ENCODE data around the gene FEV.
A peak's percentile ranks its signal among the peaks of the same experiment; 100 is the strongest.

Gene FEV

DNA sequence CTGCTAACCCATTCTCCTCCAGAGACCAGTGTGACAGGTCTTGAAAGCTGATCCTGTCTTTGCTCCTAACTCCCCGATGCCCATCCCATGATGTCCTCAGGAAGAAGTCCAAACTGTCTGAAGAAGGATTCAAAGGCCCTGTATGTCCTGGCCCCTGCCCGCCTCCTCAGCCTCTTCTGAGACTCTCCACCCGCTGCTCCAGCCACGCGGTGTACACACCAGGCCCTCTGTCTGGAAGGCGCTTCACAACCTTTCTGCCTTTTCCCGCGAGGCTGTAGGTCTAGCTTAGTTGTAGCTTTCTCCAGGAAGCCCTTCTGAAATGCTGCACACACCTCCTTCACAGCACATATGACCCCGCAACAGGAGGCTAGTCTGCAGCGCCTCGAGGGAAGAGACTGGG, 31.7 kb upstream of the FEV start:
- DNase-seq = no peak

DNA sequence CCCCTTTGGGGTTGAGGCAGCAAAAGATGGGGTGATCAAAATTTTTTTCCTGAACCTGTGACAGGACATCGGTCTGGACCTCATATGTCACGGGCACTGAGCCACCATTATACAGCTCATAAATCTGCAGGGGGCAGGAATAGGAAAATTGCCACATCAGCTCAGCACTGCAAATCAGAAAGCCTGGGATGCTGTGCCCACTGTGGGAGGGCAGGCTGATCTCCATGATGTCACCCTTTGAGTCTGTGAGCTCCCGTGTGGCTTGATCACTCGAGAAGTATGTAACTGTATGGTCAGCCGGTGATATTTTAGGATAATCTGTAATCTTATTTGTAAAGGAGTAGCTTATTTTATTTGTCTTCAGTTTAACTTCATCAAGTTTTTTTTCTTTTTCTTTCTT, 25.9 kb upstream of the FEV start:
- DNase-seq = no peak

DNA sequence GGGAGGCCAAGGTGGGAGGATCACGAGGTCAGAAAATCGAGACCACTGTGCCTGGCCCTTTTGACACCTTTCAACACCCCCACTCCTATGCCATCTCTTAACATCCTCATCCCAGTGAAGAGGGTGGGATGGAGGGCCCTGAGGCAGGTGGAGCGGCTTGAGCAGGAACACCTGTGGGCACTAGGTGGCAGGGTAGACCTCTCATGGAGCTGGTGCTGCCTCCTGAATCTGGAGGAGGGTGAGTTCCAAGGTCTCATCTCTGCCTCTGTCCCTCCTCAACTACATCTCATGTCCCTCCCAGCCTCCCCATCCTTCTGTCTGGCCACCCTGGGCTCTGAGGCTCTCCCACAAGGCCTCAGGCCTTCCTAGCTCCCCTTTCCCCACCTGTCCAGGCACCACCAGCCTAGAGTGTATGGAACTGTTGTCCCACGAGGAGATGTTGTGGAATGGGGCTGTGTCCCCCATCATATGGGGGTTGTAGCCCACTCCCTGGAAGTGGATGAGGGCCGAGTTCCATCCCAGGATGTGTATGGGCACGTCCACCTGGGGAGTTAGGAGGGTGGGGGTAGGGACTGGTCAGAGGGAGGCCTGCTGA, 25.3 kb upstream of the FEV start:
- no peak for DNase-seq

DNA sequence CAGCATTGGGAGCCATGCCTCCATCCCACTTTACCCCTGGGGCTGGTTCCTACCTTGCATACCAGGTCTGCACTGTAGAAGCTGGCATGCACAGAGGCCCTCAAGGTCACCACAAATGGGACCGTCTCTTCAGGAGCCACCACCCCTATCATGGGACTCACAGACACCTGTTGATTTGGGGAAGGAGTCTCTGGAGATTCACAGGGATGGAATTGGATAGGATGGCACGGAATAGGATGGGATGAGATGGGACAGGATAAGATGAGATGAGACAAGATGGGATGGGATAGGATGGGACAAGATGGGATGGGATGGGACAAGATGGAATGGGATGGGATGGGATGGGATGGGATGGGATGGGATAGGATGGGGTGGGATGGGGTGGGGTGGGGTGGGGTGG, 24.3 kb upstream of the FEV start:
- DNase-seq = no peak

DNA sequence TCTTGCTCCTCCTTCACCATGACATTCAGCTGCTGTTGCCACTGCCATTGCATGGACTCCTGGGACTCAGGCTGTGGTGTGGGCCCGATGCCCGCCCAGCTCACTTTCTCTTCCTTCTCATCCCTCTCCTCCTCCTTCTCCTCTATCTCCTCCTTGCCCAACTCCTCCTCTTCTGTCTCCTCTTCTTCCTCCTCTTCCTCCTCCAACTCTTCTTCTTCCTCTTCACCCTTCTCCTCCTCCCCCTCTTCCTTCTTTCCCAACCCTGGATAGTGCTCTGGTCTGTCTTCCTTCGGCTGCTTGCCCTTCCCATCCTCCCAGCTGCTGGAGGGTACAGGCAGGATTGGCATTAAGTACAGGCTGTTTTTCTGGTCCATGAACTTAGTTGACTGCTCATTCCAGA, 19.0 kb upstream of the FEV start:
- DNase-seq = no peak

DNA sequence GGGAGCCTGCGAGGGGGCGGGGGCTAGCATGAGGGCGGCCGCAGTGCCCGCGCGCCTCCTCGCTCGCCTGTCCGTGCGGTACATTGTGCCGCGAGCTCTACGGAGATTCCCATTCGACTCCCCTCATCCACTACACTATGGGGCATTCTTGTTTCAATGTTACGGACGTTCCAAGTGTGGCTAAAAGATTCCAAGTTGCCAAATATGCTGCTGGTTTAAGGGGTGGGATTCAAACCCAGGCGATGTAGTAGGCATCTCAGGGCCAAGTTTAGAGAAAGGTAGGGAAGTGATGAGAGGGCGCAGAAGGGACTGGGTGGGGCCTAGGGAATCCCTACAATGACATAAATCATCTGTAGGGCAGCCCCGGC, 18.3 kb upstream of the FEV start:
- DNase-seq = no peak

DNA sequence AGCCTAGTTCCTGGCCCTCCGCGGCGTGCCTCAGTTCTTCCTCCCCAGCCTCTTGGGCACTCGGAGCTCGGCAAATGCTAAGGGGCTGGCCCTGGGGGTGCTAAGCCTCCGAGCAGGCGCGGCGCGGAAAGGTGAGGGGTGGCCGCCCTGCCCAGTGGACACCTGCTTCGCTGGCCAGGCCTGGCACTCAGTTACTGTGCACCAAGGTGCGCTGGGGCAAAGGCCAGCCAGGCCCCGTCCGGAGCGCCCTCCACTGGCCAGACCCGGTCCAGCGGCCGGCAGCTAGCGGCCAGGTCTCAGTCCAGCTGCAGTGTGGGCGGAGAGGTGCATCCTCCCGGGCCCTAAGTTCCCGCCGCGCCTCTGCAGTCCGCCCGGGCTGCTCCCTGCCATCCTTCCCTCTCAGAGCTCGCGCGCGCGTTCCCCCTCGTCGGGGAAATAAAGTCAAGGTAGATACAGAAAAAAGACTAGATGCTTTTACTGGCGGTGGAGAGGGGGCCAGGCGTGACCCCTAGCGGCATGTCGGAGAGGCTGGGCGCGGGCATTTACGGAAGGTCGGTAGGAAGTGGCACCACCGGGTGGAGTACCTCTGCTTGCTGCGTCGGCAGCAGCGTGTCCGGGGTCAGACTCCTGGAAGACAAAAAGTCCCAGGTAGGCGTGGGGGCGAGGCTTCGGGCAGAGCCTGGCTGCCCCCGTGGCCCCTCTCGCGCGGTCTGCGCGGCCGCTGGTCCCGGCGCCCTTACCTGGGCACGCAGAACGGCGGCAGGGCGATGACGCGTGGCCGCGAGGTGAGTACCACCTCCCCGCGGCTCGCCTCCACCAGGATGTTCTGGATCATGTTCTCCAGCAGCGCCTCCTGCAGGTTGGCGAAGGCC, 17.6 kb upstream of the FEV start:
- peak; percentile 34 for DNase-seq

DNA sequence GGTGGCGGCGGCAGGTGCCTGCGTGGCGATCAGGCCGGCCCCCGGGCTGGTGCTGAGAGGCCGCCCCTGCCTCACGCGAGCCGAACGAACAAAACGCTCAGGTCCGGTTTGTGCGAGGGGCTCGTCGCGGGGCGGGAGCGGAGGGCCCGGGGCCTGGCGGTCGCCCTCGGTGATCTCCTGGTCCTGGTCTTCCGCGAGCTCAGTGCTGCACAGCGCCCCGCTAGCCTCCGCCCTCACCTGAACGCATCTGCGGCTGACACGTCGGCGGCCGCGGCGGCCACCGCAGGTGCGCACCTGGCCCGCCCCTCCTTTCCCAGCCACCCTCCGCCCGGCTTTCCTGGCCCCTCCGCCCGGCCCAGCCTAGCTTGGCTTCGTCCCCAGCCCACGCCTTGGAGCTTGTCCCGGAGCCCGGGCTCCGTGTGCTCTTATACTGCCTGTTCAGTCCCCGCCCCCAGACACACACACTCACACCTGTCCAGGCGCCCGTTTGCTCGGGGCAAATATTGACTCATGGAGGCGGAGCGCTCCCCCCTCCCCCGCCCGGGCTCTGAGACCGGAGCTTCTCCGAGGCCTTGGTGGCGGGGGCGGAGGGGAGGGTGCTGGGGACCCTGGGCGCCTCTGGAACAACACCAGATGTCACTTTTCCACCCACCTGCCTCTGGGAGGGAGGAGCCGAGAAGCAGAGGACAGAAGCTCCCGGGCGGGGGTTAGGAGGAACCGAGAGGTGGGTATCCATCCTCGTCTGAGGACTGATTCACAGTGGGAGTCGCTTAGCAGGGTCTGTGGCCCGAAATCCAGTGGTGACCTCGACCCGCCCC, 16.8 kb upstream of the FEV start:
- no peak for DNase-seq

DNA sequence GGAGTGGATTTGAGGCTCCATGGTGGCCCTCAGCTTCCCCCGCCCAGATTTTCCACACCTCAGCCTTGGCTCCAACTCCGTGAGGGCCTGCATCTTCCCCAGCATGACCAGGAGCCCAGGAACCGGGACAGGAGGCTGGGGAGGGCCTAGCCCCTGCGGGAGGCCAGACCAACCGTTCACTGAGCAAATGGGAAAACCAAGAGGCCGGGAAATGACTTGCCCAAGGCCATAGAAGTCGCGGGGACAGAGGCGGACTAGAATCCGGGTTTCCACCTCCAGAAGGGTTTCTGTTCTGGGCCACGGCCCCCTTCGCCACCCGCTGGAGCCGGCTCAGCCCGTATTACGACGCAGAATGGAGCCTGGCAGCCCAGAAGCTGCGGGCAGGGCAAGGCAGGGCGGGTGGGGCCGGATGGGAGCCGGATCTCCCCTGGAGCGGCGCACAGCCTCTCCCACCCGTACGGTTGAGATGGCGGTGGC, 16.2 kb upstream of the FEV start:
- DNase-seq = no peak

DNA sequence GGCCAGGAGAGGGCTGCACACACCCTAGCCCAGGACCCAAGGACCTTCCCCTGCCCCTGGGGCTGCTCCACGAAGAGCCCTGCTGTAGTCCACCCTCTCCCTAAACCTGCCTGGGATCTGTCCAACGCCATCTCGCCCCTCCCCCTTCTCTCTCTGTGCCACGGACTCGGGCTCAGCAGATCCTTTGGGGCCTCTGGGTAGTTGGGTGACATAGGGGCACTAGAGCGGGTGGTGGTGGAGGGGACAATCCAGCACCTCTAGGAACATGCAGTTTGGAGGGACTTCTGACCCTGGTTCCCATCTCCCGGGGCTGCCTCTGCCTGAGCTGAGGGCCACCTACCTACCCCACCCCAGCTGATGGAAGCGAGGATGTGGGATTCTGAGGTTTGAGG, 15.6 kb upstream of the FEV start:
- DNase-seq = no peak

DNA sequence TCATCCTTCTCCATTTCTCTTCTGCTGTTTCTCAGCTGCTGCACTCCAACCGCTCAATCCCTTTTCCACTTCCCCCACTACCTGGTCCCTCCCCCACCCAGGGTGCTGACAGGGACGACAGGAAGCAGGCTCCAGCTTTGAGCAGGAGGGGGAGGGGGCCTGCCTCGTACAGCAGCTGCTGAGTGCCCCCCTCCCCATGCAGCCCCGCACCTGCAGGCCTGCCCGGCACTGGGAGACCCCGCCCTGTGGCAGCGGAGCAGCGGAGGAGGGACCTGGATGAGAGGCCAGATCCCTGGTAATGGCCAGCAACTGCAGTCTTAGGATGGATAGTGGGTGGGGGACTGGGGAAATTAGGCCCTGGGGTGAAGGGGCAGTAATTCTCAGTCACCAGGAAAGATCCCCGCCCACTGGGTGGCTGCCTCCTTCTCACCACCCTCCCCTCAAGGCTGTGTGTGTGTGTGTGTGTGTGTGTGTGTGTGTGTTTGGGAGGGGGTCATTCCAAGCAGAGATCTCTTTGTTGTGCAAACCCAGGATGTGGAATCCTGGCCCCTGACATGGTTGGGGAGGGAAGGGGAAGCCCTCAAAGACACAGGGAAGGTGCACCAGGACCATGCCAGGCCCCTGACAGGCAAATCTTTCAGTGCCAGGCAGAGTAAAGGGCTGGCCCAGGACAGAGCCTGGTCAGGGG, 15.0 kb upstream of the FEV start:
- DNase-seq = no peak

DNA sequence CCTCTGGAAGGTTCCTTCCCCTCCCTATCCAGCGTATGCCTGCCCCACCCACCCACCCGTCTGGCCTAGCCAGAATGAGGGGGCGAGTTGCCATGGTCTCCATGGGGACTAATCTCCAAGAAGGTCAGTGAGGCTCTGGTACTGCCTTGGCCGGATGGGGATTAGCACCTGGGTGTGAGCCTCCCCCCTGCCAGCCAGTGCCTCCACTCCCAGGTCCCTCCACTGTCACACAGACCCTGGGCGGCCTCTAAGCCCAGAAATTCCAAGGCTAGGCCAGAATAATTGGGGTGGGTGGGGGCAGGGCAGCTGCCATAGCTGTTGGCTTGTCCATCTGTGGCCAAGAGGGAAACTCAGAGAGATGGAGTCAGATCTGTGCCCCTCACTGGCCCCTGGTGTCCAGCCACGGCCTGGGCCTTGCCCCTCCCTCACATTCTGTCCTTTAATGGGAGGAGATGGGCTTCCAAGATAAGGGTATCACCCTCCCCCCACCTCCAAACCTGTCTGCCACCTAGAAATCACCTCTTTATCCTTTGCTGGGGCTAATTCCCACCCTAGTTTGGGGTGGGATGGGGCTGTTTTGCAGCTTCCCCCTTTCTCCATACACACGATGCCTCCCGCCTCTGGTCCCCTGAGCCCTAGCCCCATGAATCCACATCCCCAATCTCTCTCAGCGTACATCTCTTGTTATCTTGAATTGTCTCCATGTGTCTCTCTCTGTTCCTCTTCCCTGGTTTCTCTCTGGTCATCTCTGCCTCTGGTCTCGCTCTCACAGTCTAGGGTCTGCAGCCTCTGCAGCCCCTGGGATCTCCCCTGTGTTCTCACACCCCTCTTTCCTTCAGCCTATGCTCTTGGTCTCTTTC, 14.3 kb upstream of the FEV start:
- DNase-seq = no peak

DNA sequence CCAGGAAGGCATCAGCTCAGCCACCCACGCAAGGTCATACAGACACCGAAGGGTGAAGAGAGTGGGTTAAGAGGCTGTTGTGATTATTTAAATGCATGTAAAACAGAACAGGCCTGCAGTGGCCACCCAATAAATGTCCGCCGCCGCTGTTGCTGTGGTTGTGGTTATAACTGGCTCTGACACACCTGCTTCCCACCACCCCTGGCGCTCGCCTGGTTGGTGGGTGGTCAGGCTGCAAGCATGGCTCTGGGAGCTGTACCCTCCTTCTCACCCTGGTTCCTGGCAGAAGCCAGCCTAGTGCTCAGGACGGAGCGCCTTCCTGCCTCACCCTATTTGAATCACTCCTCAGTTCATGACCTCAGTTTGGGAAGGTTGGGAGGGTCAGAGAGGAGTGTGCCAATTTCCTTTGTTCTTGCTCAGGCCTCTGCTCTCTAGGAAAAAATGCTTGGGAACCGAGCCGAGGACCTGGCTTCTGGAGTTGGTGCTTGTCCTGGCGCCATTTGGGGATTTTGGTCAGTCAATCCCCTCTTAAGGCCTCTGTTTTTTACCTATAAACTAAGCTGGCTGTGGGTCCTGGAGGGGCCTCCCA, 13.5 kb upstream of the FEV start:
- DNase-seq = no peak

DNA sequence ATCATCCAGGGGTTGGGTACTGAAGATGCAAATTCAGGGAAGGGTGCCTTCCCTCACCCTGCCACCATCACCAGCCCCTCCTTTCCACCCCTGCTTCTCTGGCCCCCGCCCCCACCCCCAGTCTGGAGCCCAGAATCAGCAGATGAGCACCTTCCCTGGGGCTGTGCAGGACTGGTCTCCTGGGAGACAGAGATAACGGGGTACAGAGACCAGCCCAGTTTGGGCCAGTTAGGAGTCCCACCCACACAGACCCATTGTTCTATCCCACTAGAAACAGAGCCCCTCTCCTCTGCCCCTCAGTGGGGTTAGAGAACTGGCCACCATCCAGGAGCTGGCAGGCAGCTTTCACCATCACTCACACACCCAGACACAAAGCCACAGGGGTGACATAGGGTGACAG, 12.7 kb upstream of the FEV start:
- DNase-seq = no peak

DNA sequence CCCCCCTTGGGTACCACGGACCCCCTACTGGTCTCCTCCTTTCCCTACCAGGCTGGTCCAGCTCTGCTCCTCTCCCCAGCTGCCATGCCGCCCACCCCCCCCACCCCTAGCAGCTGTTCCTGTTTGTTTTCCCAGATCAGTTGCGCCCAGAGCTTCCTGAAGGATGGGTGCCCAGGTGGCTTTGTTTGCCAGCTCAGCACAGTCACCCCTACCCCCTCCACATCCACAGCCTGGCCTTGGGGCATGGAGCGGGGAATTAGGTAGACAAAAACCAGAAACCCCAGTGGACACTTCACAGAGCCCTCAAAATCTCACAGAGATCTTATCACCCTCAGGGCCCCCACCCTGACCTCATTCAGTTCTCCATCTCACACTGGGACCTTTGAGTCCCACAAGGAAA, 12.0 kb upstream of the FEV start:
- DNase-seq = no peak

DNA sequence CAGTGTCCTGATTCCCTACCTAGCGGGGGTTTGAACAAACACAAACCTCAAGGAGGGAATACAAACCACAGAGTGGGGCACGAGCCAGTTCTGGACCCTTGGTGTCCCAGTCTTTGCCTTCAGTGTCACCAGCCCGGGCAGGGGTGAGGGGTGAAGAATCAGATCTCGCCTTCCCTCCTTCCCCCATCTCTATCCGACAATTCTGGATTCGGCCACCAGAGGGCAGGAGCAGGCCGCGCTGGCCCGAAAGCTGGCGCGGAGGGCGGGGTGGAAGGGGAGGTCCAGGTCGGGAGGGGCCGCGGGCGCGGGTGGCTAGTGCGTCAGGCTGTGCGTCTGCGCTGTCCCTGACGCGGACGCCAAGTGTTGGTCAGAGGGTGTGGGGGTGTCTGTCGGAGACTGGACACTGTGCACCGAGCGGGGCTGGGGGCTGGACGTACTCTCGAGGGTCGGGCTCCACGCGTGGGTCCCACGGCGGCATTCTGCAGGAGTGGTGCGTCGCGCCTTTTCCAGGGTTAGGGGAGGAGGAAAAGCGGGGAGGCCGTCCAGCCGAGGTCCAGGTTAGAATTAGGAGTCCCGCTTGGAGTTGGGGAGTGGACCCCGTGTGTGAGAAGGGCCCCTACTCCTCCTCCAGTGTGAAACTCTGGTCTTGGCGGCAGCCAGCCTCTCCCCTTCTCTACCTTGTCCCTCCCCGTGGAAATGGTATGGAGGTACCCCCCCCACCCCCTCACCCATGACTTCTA, 11.2 kb upstream of the FEV start:
- DNase-seq = peak; percentile 58

DNA sequence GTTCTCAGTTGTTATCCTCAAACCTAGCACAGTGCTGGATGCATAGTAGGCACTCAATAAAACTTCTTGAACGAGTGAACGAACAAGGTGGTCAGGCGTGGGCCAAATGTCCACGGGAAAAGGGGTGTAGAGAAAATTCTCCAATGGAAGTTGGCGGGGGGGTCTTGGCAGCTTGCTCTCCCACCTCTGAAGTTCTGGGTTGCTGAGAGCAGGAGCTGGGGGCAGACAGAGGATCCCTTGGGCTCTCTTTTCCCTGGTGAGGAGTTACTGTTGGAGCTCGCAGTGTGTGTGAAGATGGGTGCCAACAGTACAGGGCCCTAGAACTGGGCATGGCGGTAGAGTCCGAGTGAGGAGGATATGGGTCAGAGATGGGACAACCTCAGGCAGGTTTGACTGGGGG, 10.6 kb upstream of the FEV start:
- DNase-seq = no peak

DNA sequence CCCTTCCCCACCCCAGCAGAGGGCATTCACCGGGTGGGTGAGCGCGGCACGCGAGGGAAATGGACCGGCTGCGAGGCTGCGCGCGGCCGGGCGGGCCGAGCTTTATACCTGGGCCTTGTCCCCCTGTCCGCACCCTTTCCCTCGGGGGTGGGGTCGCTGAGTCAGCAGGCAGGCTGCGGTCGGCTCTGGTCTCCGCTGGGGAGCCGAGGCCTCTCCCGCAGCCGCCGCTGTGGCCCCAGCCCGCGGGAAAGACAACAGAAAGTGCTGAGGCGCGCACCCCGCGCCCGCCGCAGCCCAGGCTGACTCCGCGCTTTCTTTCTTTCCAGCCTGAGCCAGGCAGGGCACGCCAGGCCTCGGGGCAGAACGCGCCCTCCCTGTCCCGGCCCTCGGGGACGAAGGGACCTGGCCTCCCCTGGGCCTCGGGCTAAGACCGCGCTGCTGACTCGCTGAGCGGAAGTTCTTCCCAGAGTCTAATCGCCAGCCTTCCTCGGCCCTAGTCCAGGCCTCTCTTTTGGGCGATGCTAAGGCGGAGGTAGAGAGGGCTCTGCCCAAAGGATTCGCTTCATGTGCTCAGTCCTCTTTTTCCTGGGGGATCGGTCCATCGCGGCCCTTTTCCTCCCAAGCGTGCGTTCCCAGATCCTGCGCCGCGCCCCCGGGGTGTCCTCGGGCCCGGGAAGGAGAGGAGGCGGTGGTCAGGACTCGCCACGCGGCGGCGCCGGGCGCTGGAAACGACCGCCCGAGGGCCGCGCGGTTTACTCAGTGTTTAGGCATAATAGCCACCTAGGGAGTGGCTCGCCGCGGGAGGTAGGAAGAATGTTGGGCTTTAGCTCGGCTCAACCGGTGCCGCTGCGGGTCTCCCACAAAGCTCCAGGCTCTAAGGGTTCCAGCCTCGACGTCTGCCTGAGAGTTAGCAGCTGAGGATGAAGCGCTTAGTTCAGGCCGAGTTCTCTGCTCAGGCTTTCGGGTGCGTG, 8.6 kb upstream of the FEV start, which contains the start of gene CRYBA2:
TSS of gene CRYBA2 (minus strand) at position 78 of the 971 bp plus-strand sequence. CDS start 246 bp downstream, outside the sequence.
- DNase-seq = no peak

DNA sequence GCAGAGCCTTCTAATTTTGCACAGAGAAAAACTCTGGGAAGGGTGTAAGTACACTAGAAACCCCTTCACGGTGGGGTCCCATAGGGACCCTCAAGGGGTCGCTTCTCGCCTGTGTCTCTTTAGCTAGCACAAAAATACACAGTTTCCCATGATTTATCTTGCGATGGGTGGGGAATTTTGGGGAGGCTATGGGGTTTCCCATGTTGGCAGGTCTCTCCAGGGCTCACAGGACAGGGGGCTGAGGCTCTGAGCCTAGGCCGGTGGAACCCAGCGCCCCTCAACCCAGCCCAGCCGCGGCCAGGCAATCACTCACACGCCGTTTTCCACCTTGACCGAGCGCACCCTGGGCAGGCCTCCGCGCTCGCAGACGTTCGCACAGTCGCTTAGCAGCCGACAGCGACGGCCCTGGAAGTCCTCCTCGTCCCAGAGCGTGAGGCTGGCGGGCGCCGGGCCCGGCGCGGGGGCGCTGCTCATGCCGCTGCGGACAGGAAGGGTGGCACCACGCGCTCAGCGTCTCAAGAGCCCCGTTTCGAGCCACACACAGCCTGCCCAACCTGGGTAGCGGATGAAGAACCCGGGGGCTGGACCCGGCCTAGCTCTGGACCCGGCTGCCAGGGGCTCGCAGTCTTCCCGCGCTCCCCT, 7.8 kb upstream of the FEV start:
- DNase-seq = no peak

Measured in central memory CD4-positive, alpha-beta T cell (primary cell).